Stomach (tissue), 9 donors: ENCODE measurements around the gene ERI3. TPM values are rescaled to one million over a fixed set of nuclear protein-coding genes. Genes with fewer than 3 reads are reported as not detected.
A peak's percentile ranks its signal among the peaks of the same experiment; 100 is the strongest.

ENCODE experiments used
- DNase-seq, 2 donors: peaks; one replicate each; pipeline versions ENCODE4 v3.0.0 to v3.0.0-alpha.2; 2013 to 2019
- H3K27ac ChIP-seq, 5 donors: fragments of 200-600 bp in 4 of 5; sonication (generic) in 4 of 5; one replicate each; pipeline ENCODE4 v1.5.1; 2013 to 2019; ENCODE audit warnings: mild to moderate bottlenecking in 1 of 5, moderate library complexity in 1 of 5
- H3K27me3 ChIP-seq, 3 donors: fragments of 200-600 bp; sonication (generic); one replicate each; pipeline ENCODE4 v1.5.1; 2017 to 2019; ENCODE audit warnings: mixed run types in 1 of 3
- H3K36me3 ChIP-seq, 4 donors: fragments of 200-600 bp; sonication (generic); 1 replicate in 3 of 4; 2 replicates in 1 of 4; pipeline ENCODE4 v1.5.1; 2016 to 2019
- H3K4me1 ChIP-seq, 4 donors: fragments of 200-600 bp; sonication (generic); one replicate each; pipeline ENCODE4 v1.5.1; 2016 to 2019
- H3K4me3 ChIP-seq, 4 donors: fragments of 200-600 bp; sonication (generic) in 3 of 4; one replicate each; pipeline ENCODE4 v1.5.1; 2016 to 2019; ENCODE audit warnings: mild to moderate bottlenecking in 1 of 4
- H3K9me3 ChIP-seq, 4 donors: fragments of 200-600 bp; sonication (generic); one replicate each; pipeline ENCODE4 v1.5.1; 2016 to 2019
- CTCF ChIP-seq, 7 experiments: fragments of 450-650 bp in 4 of 7; fragments of 200-600 bp in 3 of 7; sonication (generic) in 3 of 7; IDR thresholded peaks; one replicate each; pipeline ENCODE4 v1.5.1; 2016 to 2019; ENCODE audit warnings: antibody characterized with exemption in 7 of 7, control low read depth in 2 of 7, mild to moderate bottlenecking in 1 of 7
- EP300 ChIP-seq: sonication (generic); formaldehyde crosslinking; IDR thresholded peaks from one replicate; pipeline ENCODE4 v1.6.1; 2017; ENCODE audit warnings: antibody characterized with exemption
- POLR2A ChIP-seq, 4 donors: fragments of 450-650 bp; IDR thresholded peaks; one replicate each; pipeline ENCODE4 v1.6.1; 2016; ENCODE audit warnings: antibody characterized with exemption in 4 of 4, control low read depth in 2 of 4, mild to moderate bottlenecking in 1 of 4, moderate library complexity in 1 of 4
- POLR2AphosphoS5 ChIP-seq, 3 donors: sonication (generic); formaldehyde crosslinking; IDR thresholded peaks; one replicate each; pipeline ENCODE4 v1.6.1; 2016; ENCODE audit warnings: antibody characterized with exemption in 3 of 3
- WGBS, 5 donors: extraction: QIAGEN DNeasy Blood & Tissue Kit in 3 of 5; methylation state at CpG; one replicate each; pipeline versions ENCODE4 v1.1.5 to v1.1.7; 2013 to 2018; 5-methylcytosine and 5-hydroxymethylcytosine counted together
- intact Hi-C: fragments of 100-400 bp; cut with DNase I; formaldehyde crosslinking; loops from one replicate; pipeline ENCODE4 v1.15.1; 2023; ENCODE audit warnings: low total_unique reads
- polyA plus RNA-seq, 3 donors: library from polyadenylated mRNA; stranded (reverse); fragments of 200-250 nt; gene quantifications; one replicate each; pipeline ENCODE4 v1.2.3, GENCODE V29; 2013
- total RNA-seq, 5 donors: library from RNA; depleted of rRNA; stranded (reverse); fragments of >200 nt; gene quantifications; one replicate each; pipeline versions ENCODE4 v1.1.0 to v1.2.3, GENCODE V29; 2014 to 2016
- donor health status: healthy with polysubstance abuse.
- donor health status: Bipolar disorder and iron deficiency.
- donor health status: healthy.

The ERI3 gene
- total and polyA plus RNA-seq, 8 donors = 18.7 to 110 (median 30.1) TPM

GRCh38 chr1:44388551-44388950, 33.5 kb upstream of the ERI3 start:
- intact Hi-C loops = no loop called here
- Histone ChIP-seq H3K4me3 (no peak overlapping the region), H3K36me3 (no peaks in the 10 kb centered on the region), H3K9me3 (no peaks in the 10 kb centered on the region), H3K27ac (no peak overlapping the region), H3K4me1 (no peaks in the 10 kb centered on the region), H3K27me3 (peaks cover 0 to 27% (median 4%) of the 10 kb centered on the region in 3 donors)
- DNase-seq = no peak
- no peak for TF ChIP-seq EP300
- TF ChIP-seq POLR2AphosphoS5 (IDR thresholded peaks at IDR 0.05) = no peak
- no peak for TF ChIP-seq POLR2A (IDR thresholded peaks at IDR 0.05)
- no peak for TF ChIP-seq CTCF (IDR thresholded peaks at IDR 0.05)
- WGBS, 5 donors = 30 to 55% (median 45%) methylated on average over 2 of the region's 2 CpGs

GRCh38 chr1:44380666-44381177, 25.7 kb upstream of the ERI3 start:
- no peaks in the 10 kb centered on the region for H3K27me3 ChIP-seq
- no peaks in the 10 kb centered on the region for H3K36me3 ChIP-seq
- no peak for TF ChIP-seq EP300
- no peak for TF ChIP-seq POLR2AphosphoS5 (IDR thresholded peaks at IDR 0.05)
- TF ChIP-seq POLR2A (IDR thresholded peaks at IDR 0.05) = no peak
- no peak for TF ChIP-seq CTCF (IDR thresholded peaks at IDR 0.05)
- no peaks in the 10 kb centered on the region for H3K9me3 ChIP-seq
- no peak overlapping the region for H3K4me3 ChIP-seq
- no peak for DNase-seq
- intact Hi-C loops = no loop called here
- 59 to 79% (median 71%) methylated on average over 3 of the region's 3 CpGs for WGBS, 5 donors
- H3K27ac ChIP-seq = no peak overlapping the region
- no peaks in the 10 kb centered on the region for H3K4me1 ChIP-seq

- Histone ChIP-seq H3K9me3 (no peaks in the 10 kb centered on the region), H3K4me3 (no peak overlapping the region), H3K27ac (no peak overlapping the region), H3K27me3 (no peaks in the 10 kb centered on the region), H3K36me3 (no peaks in the 10 kb centered on the region), H3K4me1 (no peaks in the 10 kb centered on the region)
- WGBS, 5 donors = 56 to 68% (median 61%) methylated on average over 12 of the region's 12 CpGs
- peak; percentile 57 to 78 for DNase-seq
- intact Hi-C loops = loop anchor here (5.0 kb wide), 1 partner anchor 219 kb away; no protein-coding TSS in a partner anchor
- no peak for TF ChIP-seq EP300
- peak in 5 of 7 experiments; percentile 40 to 65 (median 45) for TF ChIP-seq CTCF (IDR thresholded peaks at IDR 0.05)
These were observed 23.1 kb upstream of the ERI3 start for GRCh38 chr1:44377925-44378784.

- Histone ChIP-seq H3K36me3 (no peaks in the 10 kb centered on the region), H3K4me3 (no peak overlapping the region), H3K27ac (no peak overlapping the region), H3K9me3 (no peaks in the 10 kb centered on the region), H3K4me1 (no peaks in the 10 kb centered on the region), H3K27me3 (no peaks in the 10 kb centered on the region)
- no peak for TF ChIP-seq CTCF (IDR thresholded peaks at IDR 0.05)
- no peak for DNase-seq
- intact Hi-C loops = loop anchor here (5.0 kb wide), 1 partner anchor 222 kb away; no protein-coding TSS in a partner anchor
- WGBS, 5 donors = 93 to 98% (median 96%) methylated on average over 6 of the region's 6 CpGs
These were observed 20.5 kb upstream of the ERI3 start for GRCh38 chr1:44375547-44375946.
